ENCODE results near the gene ARPC5.
A peak's percentile ranks its signal among the peaks of the same experiment; 100 is the strongest.
"Not testable (repeated sequence)": the region's sequence is repeated elsewhere in the genome, so short reads cannot be mapped to it uniquely, and the experiment has no call there.

Gene ARPC5

DNA sequence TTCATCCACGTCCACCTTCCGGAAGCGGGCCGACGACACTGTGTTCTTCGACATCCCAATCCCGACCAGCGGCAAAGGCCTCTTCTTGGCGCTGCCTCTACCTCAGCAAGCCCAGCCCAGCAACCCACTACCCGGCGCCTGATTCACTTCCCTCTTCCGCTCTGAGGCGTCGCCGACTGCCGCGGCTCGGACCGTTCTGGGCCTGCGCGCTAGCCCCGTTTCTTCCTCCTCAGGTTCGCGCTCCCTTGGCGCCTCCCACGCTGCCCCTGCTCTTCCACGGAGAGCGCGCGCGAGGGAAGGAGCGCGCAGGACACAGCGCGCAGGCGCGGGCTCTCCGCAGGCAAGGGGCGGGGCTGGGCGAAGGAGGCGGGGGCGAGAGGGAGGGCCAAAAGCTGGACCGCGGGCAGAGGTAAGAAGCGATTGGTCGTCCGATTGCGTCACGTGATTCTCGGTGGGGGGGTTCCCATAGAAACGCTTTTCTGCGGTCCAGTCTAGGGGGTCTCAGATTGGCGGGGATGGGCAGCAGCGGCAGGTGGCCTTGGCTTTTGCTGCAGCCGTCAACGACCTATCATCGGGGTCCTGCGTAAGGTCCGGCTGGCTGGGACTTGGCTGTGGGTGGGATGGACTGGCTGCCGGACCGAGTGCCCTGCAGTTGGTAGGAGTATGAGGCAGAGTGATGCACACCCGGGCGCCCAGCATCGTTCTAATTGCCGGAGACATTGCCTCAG, at the start of gene ARPC5:
Gene ARPC5, minus strand, starts transcription at position 178 of the 728 bp plus-strand sequence. Its CDS starts 124 bp downstream, at position 54.
- DNase-seq: peak; percentile 94

DNA sequence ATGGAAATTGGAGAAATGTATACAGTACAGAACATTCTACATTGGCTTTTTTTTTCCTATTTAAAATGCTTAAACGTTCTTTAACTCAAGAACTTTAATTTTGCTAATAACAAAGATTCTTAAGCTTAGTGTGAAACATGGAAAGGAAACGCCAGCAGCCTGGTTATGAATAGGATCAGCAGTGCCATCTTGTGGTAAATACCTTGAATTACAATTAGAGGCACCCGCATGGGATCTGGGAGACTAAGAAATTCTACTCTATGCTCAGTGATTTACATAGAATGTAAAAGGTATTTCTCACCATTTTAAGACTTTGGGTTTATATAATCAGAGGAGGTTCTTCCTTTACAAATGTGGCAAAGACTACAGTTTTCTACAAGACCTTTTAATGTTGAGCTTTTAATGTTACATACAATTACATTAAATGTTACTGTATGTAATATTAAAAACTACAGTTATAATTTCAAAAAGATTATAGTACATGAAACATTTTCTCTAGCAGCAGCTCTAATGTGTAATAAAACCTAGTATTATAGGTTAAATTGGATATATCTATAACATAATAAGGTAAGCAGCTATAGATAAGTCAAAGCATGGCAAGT, 49.6 kb upstream of the ARPC5 start:
- DNase-seq: peak; percentile 8

DNA sequence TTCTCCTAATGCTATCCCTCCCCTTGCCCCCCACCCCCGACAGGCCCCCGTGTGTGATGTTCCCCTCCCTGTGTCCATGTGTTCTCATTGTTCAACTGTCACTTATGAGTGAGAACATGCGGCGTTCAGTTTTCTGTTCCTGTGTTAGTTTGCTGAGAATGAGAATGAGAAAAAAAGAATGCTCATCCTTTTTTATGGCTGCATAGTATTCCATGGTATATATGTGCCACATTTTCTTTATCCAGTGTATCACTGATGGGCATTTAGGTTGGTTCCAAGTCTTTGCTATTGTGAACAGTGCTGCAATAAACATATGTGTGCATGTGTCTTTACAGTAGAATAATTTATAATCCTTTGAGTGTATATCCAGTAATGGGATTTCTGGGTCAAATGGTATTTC, 43.8 kb upstream of the ARPC5 start:
- not testable (repeated sequence) for DNase-seq

DNA sequence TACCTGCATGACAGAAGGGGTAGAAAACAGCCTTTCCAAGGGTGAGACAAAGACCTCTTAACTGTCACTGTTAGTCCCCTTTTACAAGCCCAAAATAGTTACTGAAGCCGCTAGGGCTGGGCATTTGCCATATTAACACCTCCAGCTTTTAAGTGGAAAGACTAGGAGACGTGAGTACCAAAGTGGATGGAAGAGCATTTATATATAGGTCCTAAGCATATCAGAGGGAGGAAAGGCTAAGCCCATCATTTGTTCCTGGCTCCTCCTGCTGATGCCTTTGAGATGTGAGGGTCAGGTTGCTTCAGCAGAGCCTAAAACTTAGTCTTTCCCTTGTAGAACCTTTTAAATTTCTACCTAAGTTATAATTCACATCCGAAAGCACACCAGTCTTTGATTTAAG, 43.2 kb upstream of the ARPC5 start:
- no peak for DNase-seq

DNA sequence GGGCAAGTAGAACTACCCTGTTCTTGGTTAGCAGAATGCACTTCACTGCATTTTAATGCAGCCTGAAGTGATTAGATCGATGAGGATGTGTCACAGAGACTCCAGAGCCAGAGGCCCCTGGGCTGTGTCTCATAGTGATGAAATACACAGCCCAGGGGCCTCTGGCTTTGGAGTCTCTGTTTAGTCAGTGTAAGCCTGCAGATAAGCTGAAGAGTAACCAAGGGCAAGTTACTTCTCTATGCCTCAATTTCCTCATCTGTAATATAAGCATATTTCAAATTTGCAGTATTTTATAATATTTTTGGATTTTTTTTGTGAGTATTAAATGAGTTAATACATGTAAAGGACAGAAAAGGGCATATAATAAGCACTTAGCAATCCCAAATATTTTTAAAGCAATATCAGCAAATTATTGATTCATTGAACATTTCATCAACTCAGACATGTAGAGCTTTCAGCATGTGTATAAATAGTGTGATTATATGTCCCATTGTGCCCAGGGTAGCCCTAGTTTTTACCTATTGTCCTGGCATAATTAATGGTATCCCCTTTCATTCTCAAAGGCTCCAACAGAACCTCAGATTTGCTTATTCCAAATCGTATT, 41.1 kb upstream of the ARPC5 start:
- DNase-seq: no peak

DNA sequence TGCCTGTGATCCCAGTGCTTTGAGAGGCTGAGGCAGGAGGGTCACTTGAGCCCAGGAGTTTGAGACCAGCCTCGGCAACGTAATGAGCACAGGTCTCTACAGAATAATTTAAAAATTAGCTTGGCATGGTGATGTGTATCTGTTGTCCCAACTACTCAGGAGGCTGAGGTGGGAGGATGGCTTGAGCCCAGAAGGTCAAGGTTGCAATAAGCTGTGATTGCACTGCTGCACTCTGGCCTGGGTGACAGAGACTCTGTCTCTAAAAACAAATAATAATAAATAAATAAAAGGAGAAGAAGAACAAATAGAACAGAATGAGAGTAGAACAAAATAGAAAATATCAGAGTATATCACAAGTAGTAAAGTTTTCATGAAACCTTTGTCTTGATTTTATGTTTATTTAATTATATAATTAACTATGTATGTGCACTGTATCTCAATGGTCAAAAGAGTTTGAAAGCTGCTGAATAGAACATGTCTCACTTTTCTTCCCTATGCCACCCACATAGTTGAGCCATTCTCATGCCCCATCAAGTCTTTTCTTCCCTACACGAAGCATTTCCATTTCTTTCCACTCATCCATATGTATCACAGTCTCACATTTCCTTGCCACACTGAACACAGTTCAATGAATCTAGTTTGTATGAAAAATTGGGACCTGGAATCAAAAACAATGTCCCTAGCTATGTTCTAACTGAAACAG, 40.5 kb upstream of the ARPC5 start:
- DNase-seq: no peak

DNA sequence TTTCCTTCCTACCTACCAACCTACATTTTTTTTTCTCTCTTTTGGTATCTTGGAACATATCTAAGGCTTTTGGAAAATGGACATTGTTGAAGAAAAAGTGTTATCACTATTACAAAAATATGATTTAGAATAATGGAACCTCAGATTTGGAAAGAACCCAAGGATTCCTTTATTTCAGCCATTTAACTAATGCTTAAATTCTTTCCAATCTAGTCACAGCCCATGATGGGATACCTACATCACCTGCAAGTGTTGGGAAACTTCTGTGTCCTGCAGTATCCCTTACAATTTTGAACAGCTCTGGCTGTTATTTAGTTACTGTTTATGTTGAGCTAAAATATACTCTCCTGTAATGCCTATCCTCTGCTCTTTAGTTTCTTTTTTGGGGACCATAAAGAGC, 39.8 kb upstream of the ARPC5 start:
- no peak for DNase-seq

DNA sequence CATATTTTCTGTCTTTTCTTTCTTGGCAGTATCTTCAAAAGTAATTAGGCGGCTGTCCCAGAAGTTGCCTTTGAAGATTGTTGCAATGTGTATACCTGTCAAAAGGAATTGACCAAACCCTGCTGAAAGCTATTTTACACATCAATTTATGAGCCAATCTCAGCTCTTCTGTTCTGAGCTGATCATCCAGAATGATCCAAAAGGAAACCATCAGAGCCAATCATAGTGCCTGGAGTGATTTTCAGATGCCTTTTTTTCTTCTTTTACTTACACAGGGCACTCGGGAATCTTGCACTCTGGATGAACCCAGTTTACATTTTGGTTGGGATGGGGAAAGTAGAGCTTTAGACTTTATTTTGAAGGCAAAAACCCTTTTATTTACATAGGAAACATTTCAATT, 39.3 kb upstream of the ARPC5 start:
- no peak for DNase-seq

DNA sequence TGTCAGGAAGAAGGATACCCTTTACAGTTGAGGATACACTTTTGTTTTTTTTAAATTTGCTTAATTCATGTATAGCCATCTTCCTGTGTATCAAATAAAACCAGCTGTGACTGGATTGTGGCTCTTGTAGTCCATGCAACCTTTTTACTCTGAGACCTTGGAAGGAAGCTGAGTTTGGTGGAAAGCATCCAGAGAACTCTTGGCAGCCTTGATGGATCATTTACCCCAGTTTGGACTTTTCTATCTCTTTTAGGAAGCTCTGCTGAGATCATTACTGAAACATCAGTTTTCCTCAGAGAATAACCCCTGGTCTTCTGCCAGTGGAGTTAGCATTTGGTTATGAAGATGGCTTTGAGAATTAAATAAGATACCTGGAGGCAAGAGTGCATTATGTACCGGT, 38.8 kb upstream of the ARPC5 start:
- no peak for DNase-seq

DNA sequence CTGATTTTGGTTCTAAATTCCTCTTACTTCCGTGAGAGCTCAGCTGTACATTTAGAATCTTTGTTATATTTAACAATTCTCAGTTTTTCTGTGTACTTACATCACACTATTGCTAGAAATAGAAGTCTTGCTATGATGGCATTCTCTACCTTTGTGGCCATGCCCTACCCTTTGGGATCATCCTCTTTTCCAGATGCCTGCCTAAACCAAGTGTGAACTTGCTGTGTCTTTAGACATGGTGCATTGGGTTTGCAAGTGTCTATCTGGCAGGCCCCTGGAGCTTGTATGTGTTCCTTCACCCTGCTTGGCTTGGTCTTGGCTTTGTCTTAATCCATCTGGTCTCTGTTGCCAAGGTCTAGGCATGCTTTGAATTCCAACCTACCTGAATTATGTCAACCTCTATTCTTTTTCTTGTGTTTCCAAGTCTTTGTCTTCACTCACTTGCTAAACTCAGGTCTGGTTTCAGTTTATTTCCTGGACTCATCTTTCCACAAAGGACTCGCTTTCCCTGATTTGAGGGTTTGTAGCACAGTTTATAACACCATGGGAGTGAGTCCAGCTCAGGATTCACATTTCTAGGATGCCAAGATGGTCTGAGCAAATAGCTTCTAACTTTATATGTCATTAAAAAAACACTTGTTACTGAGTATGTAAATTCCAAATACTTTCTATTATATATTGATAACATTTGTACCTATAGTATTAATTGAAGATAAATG, 38.2 kb upstream of the ARPC5 start:
- no peak for DNase-seq

DNA sequence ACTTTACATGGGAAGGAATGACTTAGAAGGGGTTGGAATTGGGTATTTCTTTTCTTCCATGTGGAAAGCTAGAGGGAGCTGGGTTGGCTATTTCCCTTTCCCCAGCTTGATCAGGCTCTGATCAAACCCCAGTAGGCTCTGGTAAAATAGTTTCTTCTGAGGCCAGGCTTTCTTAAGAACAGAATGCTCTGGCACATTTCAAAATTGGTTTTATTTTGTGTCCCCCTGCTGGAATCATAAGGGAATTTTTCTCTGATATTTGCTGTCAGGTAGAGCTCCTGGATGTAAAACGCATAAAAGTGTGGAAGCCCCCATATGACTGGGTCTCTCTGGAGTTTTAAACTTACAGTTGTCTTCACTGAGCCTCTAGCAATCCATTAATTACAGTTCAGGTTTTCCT, 34.6 kb upstream of the ARPC5 start:
- DNase-seq: no peak

DNA sequence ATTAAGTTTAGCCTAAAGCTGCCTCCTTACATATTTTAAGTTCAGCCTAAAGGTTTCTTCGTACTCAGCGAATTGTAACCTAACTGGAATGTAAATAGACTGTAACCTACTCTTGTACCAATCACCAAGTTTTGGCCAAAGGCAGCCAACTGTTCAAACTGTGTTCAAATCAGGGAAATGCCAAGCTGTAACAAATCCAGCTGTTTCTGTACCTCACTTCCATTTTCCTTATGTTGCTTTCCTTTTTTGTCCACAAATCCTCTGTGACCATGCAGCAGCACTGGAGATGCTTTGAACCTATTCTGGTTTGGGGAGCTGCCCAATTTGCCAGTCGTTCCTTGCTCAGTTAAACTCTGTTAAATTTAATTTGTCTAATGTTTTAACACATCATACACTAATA, 20.8 kb upstream of the ARPC5 start:
- DNase-seq: no peak

DNA sequence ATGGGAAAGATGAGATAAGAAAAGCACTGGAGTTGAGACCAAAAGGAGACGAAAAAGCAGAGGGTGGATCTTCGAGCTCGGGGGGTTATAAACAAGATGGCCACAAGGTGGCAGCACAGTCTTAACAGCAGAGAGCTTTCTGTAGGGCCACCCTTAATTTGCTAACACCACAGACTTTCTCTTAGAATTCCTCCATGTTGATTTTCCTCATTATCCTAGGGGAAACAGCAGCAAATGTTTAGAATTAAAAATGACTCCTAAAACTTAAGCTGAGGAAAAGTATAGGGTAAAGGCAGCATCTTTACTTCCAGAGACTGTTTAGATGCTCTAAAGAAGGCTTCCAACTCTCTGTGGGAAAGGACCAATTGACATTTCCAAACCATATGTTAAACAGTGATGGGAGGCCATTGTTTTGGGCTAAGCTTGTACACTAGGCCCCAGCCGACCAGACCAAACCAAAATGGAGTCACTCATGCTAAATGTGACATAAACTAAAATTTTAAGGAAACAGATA, 20.0 kb upstream of the ARPC5 start:
- DNase-seq: peak; percentile 77

DNA sequence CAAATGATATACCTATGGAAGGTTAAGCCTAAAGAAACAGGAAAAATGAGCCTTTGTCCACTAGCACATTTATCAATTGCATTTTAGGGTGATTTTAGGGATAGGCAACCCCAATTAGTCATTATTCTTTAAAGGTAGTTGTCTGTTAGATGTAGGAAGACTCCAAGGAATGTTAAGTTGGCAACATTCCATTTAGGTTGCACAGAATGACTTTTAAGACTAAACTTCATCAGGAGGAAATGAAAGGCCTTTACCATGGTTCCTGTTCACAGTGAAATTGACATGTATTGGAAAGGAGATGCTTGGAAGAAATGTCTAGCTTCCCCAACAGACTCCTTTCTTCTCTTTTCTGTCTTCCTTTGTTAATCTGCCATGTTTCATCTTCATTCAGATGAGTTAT, 19.1 kb upstream of the ARPC5 start:
- DNase-seq: no peak

DNA sequence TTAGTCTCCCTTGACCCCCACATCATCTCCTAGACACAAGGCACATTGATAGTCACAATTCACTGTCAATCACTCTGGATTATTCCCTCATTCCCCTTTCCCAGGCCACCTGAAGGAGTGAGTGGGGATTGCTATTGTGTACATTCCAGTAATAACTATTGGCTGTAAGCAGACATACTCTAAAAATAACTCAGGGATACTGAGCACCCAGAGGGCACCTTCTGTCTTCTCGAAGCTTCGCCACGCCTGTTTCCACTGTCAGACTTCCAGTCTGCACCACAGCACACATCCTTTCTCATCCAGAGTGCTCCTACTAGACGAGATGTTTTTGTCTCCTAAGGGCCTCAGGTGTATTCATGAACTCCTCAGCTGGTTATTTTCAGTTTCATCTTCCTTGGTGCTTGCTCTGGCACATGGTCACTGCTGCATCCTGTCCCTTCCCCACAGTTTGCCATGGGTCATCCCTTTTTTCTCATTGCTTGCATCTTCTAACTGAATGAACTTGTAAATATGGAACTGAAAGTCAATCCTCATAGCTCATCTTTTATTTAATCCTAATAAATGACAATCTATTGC, 18.4 kb upstream of the ARPC5 start:
- DNase-seq: no peak

DNA sequence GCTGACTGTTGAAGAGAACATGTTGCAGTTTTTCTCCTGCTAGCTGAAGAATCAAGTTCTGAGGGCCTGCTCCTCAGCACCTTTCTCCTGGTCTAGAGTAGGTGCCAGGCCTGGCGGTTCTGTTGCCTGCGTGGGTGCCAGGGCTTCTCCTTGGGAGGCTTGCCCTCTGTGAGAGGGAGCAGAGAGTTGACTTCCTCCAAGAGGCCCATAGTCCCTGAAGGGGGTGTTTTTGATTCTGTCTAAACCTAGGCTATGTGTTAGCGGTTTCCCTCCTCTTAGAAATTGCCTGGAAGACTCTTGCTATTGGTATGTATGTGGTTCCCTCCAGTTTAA, 17.8 kb upstream of the ARPC5 start:
- no peak for DNase-seq

DNA sequence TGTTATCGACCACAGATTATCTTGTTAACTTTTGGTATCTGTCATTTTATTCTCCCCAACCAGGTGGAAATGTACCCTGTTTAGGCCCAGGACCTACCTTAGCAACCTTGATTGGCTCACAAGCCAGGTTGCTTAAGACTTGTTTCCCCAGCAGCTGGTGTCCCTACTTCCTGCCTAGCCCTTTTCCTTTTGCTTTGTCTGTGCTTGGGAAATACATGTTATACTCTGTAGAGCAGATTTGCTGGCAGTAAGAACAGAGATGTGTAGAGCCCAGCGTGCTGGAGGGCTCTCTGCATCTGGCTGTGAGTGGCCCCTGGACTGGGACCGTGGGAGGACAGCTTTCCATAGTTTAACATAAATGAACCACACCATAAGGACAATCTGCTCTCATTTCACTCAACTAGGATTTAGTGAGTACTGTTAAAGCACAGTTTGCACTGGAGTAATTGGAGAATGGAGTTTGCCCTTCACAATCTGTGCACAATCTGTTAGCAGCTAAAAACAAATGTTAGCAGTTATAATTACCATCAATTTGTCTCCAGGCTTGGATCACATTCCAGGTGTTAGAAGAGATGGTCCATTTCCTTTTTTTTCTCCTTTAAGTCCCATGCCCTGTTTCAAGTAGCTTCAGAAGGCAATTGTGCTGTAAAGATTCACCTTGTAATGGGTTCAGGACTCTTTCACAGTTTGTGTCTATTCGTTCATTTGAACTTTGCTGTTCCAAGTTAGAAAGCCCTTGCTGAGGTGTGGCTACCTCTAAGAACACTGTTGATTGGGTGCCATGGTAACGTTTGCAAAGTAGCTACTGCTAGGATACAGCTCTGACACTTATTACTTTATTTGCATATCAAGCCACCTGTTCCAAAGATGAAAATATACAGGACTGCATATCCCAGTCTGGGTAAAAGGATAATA, 17.2 kb upstream of the ARPC5 start, which contains the start of gene APOBEC4:
Gene APOBEC4, minus strand, starts transcription at position 770 of the 915 bp plus-strand sequence. CDS start 4,535 bp downstream, outside the sequence.
- DNase-seq: no peak

DNA sequence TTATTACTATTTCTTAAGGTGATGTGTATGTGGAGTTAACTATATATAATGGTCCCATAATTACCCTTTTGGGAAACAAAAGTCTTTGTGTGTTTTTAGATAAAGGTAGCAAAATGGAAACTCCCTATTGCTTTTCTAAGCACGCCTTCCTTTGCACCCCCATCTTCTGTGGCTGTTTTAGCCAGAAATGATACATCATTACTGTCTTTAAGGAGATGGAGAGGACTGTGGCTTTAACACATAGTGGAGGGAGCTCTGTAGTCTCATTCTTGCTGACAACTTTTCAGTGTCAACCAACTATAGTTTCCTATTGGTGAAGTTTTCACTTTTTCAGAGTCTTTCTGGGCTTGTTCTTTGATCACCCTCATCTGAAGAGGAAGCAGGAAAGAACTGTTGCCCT, 16.5 kb upstream of the ARPC5 start:
- DNase-seq: no peak

DNA sequence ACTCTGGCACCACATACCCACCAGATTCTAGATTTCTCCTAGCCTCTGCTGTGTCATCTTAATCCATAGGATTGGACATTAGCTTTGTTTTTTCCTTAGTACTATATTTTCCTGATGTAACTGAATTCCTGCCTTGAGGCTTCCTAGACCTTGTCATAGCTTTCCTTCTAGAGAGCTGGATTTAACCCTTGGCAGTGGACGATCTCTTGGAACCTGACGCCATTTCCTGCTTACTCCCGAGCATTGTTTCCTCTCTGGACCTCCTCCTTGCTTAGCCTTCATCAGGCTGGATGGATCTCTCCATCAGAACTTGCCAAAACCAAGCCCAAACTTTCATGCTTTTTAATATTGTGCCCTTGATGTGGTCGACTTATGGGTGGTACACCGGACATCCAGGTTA, 16.0 kb upstream of the ARPC5 start:
- no peak for DNase-seq

DNA sequence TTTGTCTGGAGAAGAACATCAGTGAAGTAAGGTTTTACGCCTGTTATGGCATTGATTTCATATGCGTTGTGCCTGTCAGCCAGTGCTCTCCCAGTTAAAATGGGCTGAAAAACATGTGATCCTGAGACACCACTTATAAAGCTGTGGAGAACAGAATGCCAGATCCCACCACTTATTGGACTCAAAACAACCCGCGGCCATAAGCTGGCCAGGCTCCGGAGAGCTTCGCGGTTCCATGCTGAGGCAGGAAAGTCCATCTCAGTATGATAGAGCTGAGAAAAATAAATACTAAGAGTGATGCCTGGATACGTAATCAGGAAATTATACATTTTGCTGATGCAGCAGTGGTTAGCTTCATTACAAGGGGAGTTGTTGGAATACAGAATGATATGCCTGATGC, 12.5 kb upstream of the ARPC5 start:
- no peak for DNase-seq

DNA sequence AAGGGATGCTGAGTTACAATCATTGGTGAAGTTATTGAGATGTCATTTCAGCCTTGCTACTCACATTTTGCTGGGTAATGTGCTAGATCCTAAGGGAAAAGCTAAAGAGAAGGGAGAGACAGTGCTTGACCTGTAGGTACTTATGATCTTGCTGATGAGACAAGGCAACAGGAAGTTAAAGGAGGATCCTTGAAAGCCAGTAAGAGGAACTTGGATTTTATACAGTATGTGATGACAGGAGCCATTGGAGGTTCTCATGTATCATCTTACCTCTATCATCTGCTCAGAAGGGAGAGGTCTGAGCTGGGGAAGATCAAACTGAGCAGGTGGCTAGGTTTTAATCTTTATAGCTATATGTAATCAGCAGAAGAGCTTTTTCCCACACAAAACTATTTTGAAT, 11.2 kb upstream of the ARPC5 start:
- DNase-seq: no peak

All from activated gamma-delta T cell treated with Interleukin-2 at 50 U/mL for 16 hours (primary cell).